ENCODE results near the gene FOXQ1. TPM values are rescaled to one million over a fixed set of nuclear protein-coding genes. Genes with fewer than 3 reads are reported as not detected.

Gene FOXQ1
- total RNA-seq = 3.1 and 3.4 TPM in 2 replicates

GRCh38 chr6:1311400-1312202, at the start of gene FOXQ1:
FOXQ1 (plus strand) TSS chr6:1312098; CDS start chr6:1312705, 607 bp downstream.
- Histone ChIP-seq H3K4me3 (ENCODE audit: low read depth, low read length) (peak within 1 kb of the TSS; percentile 81), H3K36me3 (ENCODE audit: control insufficient read depth, insufficient read depth, low read length) (no peaks in the 10 kb centered on the region), H3K27me3 (ENCODE audit: control insufficient read depth, insufficient read depth, low read length) (no peaks in the 10 kb centered on the region)
- TF ChIP-seq CTCF (IDR thresholded peaks at IDR 0.05; ENCODE audit: insufficient read depth, low read length, severe bottlenecking) = no peak
- FAIRE-seq = peak; percentile 66
- peak; percentile 58 for DNase-seq (ENCODE audit: low read depth)

GRCh38 chr6:1262704-1263038, 49.2 kb upstream of the FOXQ1 start:
- no peak for TF ChIP-seq CTCF (IDR thresholded peaks at IDR 0.05; ENCODE audit: insufficient read depth, low read length, severe bottlenecking)
- Histone ChIP-seq H3K4me3 (ENCODE audit: low read depth, low read length) (no peak overlapping the region), H3K36me3 (ENCODE audit: control insufficient read depth, insufficient read depth, low read length) (no peaks in the 10 kb centered on the region), H3K27me3 (ENCODE audit: control insufficient read depth, insufficient read depth, low read length) (no peaks in the 10 kb centered on the region)
- FAIRE-seq (no peak), DNase-seq (ENCODE audit: low read depth) (no peak)

GRCh38 chr6:1263039-1263849, 48.7 kb upstream of the FOXQ1 start:
- FAIRE-seq = no peak
- H3K27me3 ChIP-seq (ENCODE audit: control insufficient read depth, insufficient read depth, low read length) = no peaks in the 10 kb centered on the region
- no peak overlapping the region for H3K4me3 ChIP-seq (ENCODE audit: low read depth, low read length)
- H3K36me3 ChIP-seq (ENCODE audit: control insufficient read depth, insufficient read depth, low read length) = no peaks in the 10 kb centered on the region
- TF ChIP-seq CTCF (IDR thresholded peaks at IDR 0.05; ENCODE audit: insufficient read depth, low read length, severe bottlenecking) = no peak
- no peak for DNase-seq (ENCODE audit: low read depth)

GRCh38 chr6:1263850-1264377, 48.0 kb upstream of the FOXQ1 start:
- no peaks in the 10 kb centered on the region for H3K27me3 ChIP-seq (ENCODE audit: control insufficient read depth, insufficient read depth, low read length)
- DNase-seq (ENCODE audit: low read depth) = no peak
- no peak for FAIRE-seq
- no peak for TF ChIP-seq CTCF (IDR thresholded peaks at IDR 0.05; ENCODE audit: insufficient read depth, low read length, severe bottlenecking)
- no peak overlapping the region for H3K4me3 ChIP-seq (ENCODE audit: low read depth, low read length)
- no peaks in the 10 kb centered on the region for H3K36me3 ChIP-seq (ENCODE audit: control insufficient read depth, insufficient read depth, low read length)

- no peak for FAIRE-seq
- DNase-seq (ENCODE audit: low read depth) = no peak
- Histone ChIP-seq H3K27me3 (ENCODE audit: control insufficient read depth, insufficient read depth, low read length) (no peaks in the 10 kb centered on the region), H3K4me3 (ENCODE audit: low read depth, low read length) (no peak overlapping the region), H3K36me3 (ENCODE audit: control insufficient read depth, insufficient read depth, low read length) (no peaks in the 10 kb centered on the region)
- TF ChIP-seq CTCF (IDR thresholded peaks at IDR 0.05; ENCODE audit: insufficient read depth, low read length, severe bottlenecking) = no peak
These were observed 47.1 kb upstream of the FOXQ1 start for GRCh38 chr6:1264619-1265445.
